HG02763 (cell line): ENCODE measurements around the gene ATXN1L.
"Not testable (repeated sequence)": the region's sequence is repeated elsewhere in the genome, so short reads cannot be mapped to it uniquely, and the experiment has no call there.

ENCODE experiments used
- ATAC-seq: cut with Tn5 transposase; IDR thresholded peaks from one replicate; pipeline ENCODE4 v1.9.1; 2021; ENCODE audit warnings: mild to moderate bottlenecking, moderate library complexity; ENCODE audit not compliant: unreplicated experiment

Gene ATXN1L

GRCh38 chr16:71851746-71852145 is 6.0 kb downstream of the ATXN1L start:
- no peak for ATAC-seq

GRCh38 chr16:71852158-71852557 is 6.4 kb downstream of the ATXN1L start:
- ATAC-seq: no peak

GRCh38 chr16:71852561-71852960 is 6.8 kb downstream of the ATXN1L start:
- no peak for ATAC-seq

- ATAC-seq: peak; percentile 69
Observed at GRCh38 chr16:71853413-71853812, 7.6 kb downstream of the ATXN1L start.

- ATAC-seq: no peak
Observed at GRCh38 chr16:71854369-71854948, 8.7 kb downstream of the ATXN1L start.

- no peak for ATAC-seq
Observed at GRCh38 chr16:71855937-71856662, 10.3 kb downstream of the ATXN1L start.

GRCh38 chr16:71859762-71860521 is 14.2 kb downstream of the ATXN1L start:
- no peak for ATAC-seq

- ATAC-seq: no peak
Observed at GRCh38 chr16:71863995-71864394, 18.2 kb downstream of the ATXN1L start.

- no peak for ATAC-seq
Observed at GRCh38 chr16:71865173-71865863, 19.5 kb downstream of the ATXN1L start.

GRCh38 chr16:71867175-71867574 is 21.4 kb downstream of the ATXN1L start:
- ATAC-seq: not testable (repeated sequence)

- ATAC-seq: no peak
Observed at GRCh38 chr16:71867939-71868338, 22.2 kb downstream of the ATXN1L start.

- no peak for ATAC-seq
Observed at GRCh38 chr16:71869089-71869488, 23.3 kb downstream of the ATXN1L start.

- ATAC-seq: no peak
Observed at GRCh38 chr16:71870818-71871217, 25.0 kb downstream of the ATXN1L start.

GRCh38 chr16:71873199-71873598 is 27.4 kb downstream of the ATXN1L start:
- ATAC-seq: no peak

GRCh38 chr16:71878911-71879310 is 33.1 kb downstream of the ATXN1L start:
- ATAC-seq: no peak

- ATAC-seq: no peak
Observed at GRCh38 chr16:71880176-71880575, 34.4 kb downstream of the ATXN1L start.

GRCh38 chr16:71882505-71883167 is 36.9 kb downstream of the ATXN1L start:
- ATAC-seq: peak; percentile 26

- ATAC-seq: peak; percentile 45
Observed at GRCh38 chr16:71883168-71883848, 37.5 kb downstream of the ATXN1L start.

GRCh38 chr16:71883849-71884638 is 38.3 kb downstream of the ATXN1L start, which contains the start of gene ZNF821:
Gene ZNF821, minus strand, starts transcription at chr16:71884182. Its CDS starts 4,236 bp downstream, at chr16:71879946.
- ATAC-seq: peak; percentile 57
